ENCODE measurements around the gene OR2T34.
"Not testable (repeated sequence)": the region's sequence is repeated elsewhere in the genome, so short reads cannot be mapped to it uniquely, and the experiment has no call there.

- TF ChIP-seq EZH2phosphoT487 (IDR thresholded peaks at IDR 0.05; ENCODE audit: insufficient read depth, low read depth); EZH2 (IDR thresholded peaks at IDR 0.05; ENCODE audit: insufficient read depth, poor library complexity, severe bottlenecking): not testable (repeated sequence)
These were observed 37.1 kb downstream of the OR2T34 start for GRCh38 chr1:248537449-248537848.
